ENCODE measurements around the gene OCA2.

- TF ChIP-seq ELK1 (IDR thresholded peaks at IDR 0.05; ENCODE audit: borderline replicate concordance, low read depth, low read length) (no peak), RFX5 (IDR thresholded peaks at IDR 0.05; ENCODE audit: low read depth, low read length) (no peak), CTCF (conservative IDR thresholded peaks at IDR 0.05; ENCODE audit: low read depth, low read length) (no peak), SMC3 (IDR thresholded peaks at IDR 0.05; ENCODE audit: low read depth, low read length) (no peak), POLR2A (IDR thresholded peaks at IDR 0.05; ENCODE audit: low read depth, low read length) (no peak), BHLHE40 (IDR thresholded peaks at IDR 0.05; ENCODE audit: low read depth, low read length) (no peak), FOS (IDR thresholded peaks at IDR 0.05; ENCODE audit: low read depth, low read length) (no peak), USF2 (IDR thresholded peaks at IDR 0.05; ENCODE audit: low read depth, low read length) (no peak), CHD1 (IDR thresholded peaks at IDR 0.05; ENCODE audit: low read depth, low read length) (no peak)
Observed at GRCh38 chr15:27831384-27832236, 267.5 kb downstream of the OCA2 start.

Measured in IMR-90 (cell line).